ENCODE measurements around the gene UBLCP1. TPM values are rescaled to one million over a fixed set of nuclear protein-coding genes. Genes with fewer than 3 reads are reported as not detected.
A peak's percentile ranks its signal among the peaks of the same experiment; 100 is the strongest.
"Not testable (repeated sequence)": the region's sequence is repeated elsewhere in the genome, so short reads cannot be mapped to it uniquely, and the experiment has no call there.

Gene UBLCP1
- total RNA-seq, 1 donor, result 36.7 TPM

DNA sequence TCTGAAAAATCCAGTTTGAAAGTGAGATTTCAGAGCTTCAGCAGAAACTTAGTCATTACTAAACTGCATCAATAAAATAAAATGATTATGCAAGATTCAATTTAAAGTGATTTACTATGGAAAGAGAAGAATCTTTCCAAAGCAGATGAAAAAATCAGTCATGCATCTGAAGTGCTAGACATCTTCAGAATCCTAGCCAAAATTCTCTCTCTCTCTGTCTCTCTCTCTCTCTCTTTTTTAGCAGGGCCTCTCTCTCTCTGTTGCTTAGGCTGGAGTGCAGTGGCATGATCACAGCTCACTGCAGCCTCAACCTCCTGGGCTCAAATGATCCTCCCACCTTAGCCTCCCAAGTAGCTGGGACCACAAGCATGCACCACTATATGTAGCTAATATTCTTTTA, 18.2 kb upstream of the UBLCP1 start:
- TF ChIP-seq, protein P1, sequence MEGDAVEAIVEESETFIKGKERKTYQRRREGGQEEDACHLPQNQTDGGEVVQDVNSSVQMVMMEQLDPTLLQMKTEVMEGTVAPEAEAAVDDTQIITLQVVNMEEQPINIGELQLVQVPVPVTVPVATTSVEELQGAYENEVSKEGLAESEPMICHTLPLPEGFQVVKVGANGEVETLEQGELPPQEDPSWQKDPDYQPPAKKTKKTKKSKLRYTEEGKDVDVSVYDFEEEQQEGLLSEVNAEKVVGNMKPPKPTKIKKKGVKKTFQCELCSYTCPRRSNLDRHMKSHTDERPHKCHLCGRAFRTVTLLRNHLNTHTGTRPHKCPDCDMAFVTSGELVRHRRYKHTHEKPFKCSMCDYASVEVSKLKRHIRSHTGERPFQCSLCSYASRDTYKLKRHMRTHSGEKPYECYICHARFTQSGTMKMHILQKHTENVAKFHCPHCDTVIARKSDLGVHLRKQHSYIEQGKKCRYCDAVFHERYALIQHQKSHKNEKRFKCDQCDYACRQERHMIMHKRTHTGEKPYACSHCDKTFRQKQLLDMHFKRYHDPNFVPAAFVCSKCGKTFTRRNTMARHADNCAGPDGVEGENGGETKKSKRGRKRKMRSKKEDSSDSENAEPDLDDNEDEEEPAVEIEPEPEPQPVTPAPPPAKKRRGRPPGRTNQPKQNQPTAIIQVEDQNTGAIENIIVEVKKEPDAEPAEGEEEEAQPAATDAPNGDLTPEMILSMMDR (IDR thresholded peaks at IDR 0.05; ENCODE audit: insufficient read depth, low read depth, low read length), result no peak
- no peak overlapping the region for H3K4me3 ChIP-seq (ENCODE audit: low read depth, low read length)
- DNase-seq (ENCODE audit: low read depth), result no peak

DNA sequence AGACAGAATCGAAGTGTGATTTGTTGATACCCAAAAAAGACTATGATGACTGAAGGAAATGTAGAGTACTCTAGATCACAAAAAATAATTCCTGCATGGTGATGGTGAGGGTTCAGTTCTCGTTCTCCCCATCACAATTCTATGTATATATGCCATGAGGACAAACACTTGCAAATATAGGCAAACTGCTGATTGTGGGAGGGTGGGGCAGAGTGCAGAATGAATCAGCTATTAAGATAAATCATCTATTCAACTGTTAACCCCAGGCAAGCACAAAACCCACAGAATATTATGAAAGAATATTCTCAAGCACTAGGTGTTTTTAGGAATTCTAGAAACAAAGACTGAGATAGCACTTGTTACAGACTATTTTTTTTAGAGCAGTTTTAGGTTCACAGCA, 13.9 kb upstream of the UBLCP1 start:
- DNase-seq (ENCODE audit: low read depth), result no peak
- TF ChIP-seq, protein P1 (IDR thresholded peaks at IDR 0.05; ENCODE audit: insufficient read depth, low read depth, low read length), result no peak
- H3K4me3 ChIP-seq (ENCODE audit: low read depth, low read length), result no peak overlapping the region

DNA sequence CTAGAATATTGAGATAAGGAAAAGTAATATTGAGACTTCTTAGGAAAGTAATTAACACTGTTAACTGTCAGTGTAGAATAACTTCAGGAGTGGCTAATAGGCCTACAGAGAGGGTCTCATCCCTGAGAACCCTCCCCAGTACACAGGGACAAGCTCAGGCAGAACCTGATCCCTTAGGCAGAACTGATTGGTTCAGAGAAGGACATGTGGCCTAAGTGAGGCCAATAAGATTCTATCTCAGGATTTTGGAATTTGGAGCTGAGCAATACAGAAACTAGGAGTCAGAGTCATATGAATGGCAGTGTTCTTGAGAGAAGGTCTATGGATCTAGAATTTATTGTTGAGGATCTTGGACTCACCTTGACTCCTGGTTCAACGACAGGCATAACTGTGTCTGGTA, 10.9 kb upstream of the UBLCP1 start:
- TF ChIP-seq, protein P1 (IDR thresholded peaks at IDR 0.05; ENCODE audit: insufficient read depth, low read depth, low read length), result no peak
- no peak overlapping the region for H3K4me3 ChIP-seq (ENCODE audit: low read depth, low read length)
- DNase-seq (ENCODE audit: low read depth), result no peak

DNA sequence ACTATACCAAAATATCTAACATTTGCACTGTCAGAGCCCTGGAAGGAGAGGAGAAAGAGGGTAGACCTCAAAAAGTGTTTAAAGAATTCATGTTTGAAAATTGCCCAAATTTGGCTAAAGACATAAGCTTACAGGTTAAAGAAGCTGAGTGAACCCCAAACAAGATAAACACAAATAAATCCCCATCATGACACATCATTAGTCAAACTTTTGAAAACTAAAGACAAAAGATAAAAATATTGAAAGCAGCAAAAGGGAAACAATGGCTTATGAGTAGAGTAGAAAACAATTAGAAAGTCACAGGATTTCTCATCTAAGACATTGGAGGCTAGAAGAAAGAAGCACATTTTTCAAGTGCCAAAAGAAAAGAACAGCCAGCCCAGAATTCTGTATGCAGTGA, 6.1 kb upstream of the UBLCP1 start:
- TF ChIP-seq, protein P1 (IDR thresholded peaks at IDR 0.05; ENCODE audit: insufficient read depth, low read depth, low read length), result no peak
- H3K4me3 ChIP-seq (ENCODE audit: low read depth, low read length), result no peak overlapping the region
- no peak for DNase-seq (ENCODE audit: low read depth)

DNA sequence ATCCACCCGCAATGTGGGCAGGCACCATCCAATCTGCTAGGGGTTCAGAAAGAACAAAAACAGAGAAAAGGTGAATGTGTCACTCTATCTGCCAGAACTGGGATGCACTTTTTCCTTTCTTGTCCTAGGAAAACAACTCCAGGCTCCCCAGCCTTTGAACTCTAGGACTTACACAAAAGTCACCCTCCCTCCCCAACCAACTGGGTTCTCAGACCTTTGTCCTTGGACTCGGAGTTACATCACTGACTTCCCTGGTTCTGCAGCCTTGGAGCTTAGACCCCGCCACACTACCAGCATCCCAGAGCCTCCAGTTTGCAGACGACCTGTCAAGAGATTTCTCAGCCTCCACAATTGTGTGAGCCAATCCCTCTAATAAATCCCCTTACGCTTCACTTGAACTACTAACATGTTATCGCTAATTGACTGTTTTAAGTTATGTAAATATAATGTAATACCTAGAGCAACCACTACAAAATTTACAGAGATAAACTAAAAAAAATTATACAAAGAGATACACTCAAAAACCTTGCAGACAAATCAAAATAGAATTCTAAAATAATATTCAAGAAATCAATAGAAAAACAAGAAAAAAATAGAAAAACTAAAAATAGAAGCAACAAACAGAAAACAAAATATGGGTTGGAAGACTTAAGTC, 5.3 kb upstream of the UBLCP1 start:
- DNase-seq (ENCODE audit: low read depth), result no peak
- TF ChIP-seq, protein P1 (IDR thresholded peaks at IDR 0.05; ENCODE audit: insufficient read depth, low read depth, low read length), result peak; percentile 4
- no peak overlapping the region for H3K4me3 ChIP-seq (ENCODE audit: low read depth, low read length)

DNA sequence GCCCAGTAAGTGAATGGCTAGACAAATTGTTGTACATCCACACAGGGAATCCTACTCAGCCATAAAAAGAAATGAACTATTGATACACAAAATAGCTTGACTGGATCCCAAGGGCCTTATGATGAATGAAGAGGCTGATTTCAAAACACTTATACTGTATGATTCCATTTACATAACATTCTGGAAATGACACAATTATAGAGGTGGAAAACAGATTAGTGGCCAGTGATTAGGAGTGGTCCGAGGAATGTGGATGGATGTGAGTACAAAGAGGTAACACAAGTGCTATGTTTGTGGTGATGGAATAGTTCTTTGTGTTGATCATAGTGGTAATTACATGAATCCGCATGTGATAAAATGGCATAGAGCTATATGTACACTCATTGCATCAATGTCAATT, 4.7 kb upstream of the UBLCP1 start:
- TF ChIP-seq, protein P1 (IDR thresholded peaks at IDR 0.05; ENCODE audit: insufficient read depth, low read depth, low read length), result no peak
- no peak overlapping the region for H3K4me3 ChIP-seq (ENCODE audit: low read depth, low read length)
- no peak for DNase-seq (ENCODE audit: low read depth)

DNA sequence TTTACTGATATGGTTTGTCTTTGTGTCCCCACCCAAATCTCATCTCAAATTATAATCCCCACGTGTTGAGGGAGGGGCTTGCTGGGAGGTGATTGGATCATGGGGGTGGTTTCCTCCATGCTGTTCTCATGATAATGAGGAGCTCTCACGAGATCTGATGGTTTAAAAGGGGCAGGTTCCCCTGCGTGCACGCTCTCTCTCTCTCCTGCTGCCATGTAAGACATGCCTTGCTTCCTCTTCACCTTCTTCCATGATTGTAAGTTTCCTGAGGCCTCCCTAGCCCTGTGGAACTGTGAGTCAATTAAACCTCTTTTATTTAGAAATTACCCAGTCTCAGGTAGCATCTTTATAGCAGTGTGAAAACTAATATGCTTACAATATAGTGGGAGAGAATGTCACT, 2.9 kb upstream of the UBLCP1 start:
- not testable (repeated sequence) for H3K4me3 ChIP-seq (ENCODE audit: low read depth, low read length); DNase-seq (ENCODE audit: low read depth)
